ENCODE results near the gene DDX27. TPM values are rescaled to one million over a fixed set of nuclear protein-coding genes. Genes with fewer than 3 reads are reported as not detected.

DDX27 gene, protein sequence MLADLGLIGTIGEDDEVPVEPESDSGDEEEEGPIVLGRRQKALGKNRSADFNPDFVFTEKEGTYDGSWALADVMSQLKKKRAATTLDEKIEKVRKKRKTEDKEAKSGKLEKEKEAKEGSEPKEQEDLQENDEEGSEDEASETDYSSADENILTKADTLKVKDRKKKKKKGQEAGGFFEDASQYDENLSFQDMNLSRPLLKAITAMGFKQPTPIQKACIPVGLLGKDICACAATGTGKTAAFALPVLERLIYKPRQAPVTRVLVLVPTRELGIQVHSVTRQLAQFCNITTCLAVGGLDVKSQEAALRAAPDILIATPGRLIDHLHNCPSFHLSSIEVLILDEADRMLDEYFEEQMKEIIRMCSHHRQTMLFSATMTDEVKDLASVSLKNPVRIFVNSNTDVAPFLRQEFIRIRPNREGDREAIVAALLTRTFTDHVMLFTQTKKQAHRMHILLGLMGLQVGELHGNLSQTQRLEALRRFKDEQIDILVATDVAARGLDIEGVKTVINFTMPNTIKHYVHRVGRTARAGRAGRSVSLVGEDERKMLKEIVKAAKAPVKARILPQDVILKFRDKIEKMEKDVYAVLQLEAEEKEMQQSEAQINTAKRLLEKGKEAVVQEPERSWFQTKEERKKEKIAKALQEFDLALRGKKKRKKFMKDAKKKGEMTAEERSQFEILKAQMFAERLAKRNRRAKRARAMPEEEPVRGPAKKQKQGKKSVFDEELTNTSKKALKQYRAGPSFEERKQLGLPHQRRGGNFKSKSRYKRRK
- 10 to 100 TPM; 21.8 to 22.2 TPM for total RNA-seq
- 10 to 100 TPM; 45.6 to 49.5 (median 47.0) TPM for polyA plus RNA-seq (ENCODE audit: insufficient read length in 6 of 6)
- long read RNA-seq, donor 1, partial matches to known transcripts = 41 of 44 reads
- long read RNA-seq, donor 1, other reads (novel, unspliced or antisense) = 0 of 44 reads
- long read RNA-seq, donor 2, partial matches to known transcripts = 36 of 38 reads
- long read RNA-seq, donor 2, other reads (novel, unspliced or antisense) = 0 of 38 reads
- long read RNA-seq, donor 3, transcript DDX27-207 (21 exons, 2,693 nt) = major isoform, 5 of 14 reads
- long read RNA-seq, donor 3, partial matches to known transcripts = 9 of 14 reads
- long read RNA-seq, donor 3, other reads (novel, unspliced or antisense) = 0 of 14 reads
- long read RNA-seq, donor 4, partial matches to known transcripts = 32 of 36 reads
- long read RNA-seq, donor 4, other reads (novel, unspliced or antisense) = 2 of 36 reads
- long read RNA-seq, donor 5, partial matches to known transcripts = 18 of 22 reads
- long read RNA-seq, donor 5, other reads (novel, unspliced or antisense) = 0 of 22 reads
- long read RNA-seq, donor 6, partial matches to known transcripts = 14 of 16 reads
- long read RNA-seq, donor 6, other reads (novel, unspliced or antisense) = 0 of 16 reads
- long read RNA-seq, donor 7, transcript DDX27-207 (21 exons, 2,693 nt) = major isoform, 5 of 5 reads
- long read RNA-seq, donor 7, partial matches to known transcripts = 0 of 5 reads
- long read RNA-seq, donor 7, other reads (novel, unspliced or antisense) = 0 of 5 reads
- long read RNA-seq, donor 8, partial matches to known transcripts = 11 of 13 reads
- long read RNA-seq, donor 8, other reads (novel, unspliced or antisense) = 0 of 13 reads
- long read RNA-seq, donor 9 = 0 reads
- long read RNA-seq, donor 10, transcript DDX27-207 (21 exons, 2,693 nt) = major isoform, 9 of 38 reads
- long read RNA-seq, donor 10, partial matches to known transcripts = 26 of 38 reads
- long read RNA-seq, donor 10, other reads (novel, unspliced or antisense) = 3 of 38 reads
- long read RNA-seq, donor 11, partial matches to known transcripts = 13 of 13 reads
- long read RNA-seq, donor 11, other reads (novel, unspliced or antisense) = 0 of 13 reads
- long read RNA-seq, donor 12, full-length matches to known transcripts = 5 of 21 reads
- long read RNA-seq, donor 12, partial matches to known transcripts = 16 of 21 reads
- long read RNA-seq, donor 12, other reads (novel, unspliced or antisense) = 0 of 21 reads

DNA sequence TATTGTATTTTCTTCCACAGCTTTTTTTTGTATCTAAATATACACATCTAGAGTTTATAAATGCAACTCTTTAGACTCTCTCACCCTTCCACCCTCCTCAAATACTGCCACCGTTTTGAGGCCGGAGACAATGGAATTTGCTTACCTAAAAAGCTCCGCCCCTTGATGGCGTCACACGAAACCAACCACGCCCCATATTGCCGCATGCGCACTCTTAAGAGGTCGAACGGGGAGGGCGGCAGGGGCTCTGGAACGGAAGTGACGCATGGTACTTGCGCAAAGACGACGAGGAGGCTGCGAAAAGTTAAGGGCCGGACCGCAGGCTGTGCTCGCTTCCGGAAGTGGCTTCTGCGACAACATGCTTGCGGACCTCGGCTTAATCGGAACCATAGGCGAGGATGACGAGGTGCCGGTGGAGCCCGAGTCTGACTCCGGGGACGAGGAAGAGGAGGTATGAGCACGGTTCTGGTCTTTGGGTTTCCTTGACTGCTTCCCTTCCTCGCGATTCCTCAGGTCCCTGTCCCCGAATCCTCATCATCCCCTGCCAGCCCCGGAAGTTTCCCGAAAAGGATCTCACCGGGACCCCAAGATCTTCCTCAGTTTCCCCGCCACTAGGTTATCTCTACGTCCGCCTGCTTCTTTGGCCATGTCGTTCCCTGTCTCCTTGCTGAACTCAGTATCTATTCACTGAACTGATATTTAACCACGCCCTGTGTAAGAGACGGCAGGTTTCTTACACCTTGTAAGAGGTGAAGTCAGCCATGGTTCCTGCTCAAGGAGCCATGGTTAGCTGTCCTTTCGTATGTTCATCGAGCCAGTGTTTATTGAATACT is at the start of gene DDX27:
Gene DDX27, plus strand, starts transcription at position 326 of the 833 bp plus-strand sequence. Its CDS starts 33 bp downstream, at position 359.
- H3K27ac ChIP-seq = peak within 1 kb of the TSS; percentile 81 to 86
- H3K27me3 ChIP-seq = no peaks in the 10 kb centered on the region
- H3K36me3 ChIP-seq = peaks cover 0 to 31% of the 10 kb centered on the region in 2 donors
- H3K4me1 ChIP-seq = peaks cover 8 to 29% of the 10 kb centered on the region in 2 donors
- DNase-seq (peak; percentile 97 to 99 (median 98)), ATAC-seq (peak; percentile 90)
- H3K4me3 ChIP-seq = peak within 1 kb of the TSS; percentile 68 to 87
- H3K9me3 ChIP-seq = no peaks in the 10 kb centered on the region
- TF ChIP-seq, protein P1, sequence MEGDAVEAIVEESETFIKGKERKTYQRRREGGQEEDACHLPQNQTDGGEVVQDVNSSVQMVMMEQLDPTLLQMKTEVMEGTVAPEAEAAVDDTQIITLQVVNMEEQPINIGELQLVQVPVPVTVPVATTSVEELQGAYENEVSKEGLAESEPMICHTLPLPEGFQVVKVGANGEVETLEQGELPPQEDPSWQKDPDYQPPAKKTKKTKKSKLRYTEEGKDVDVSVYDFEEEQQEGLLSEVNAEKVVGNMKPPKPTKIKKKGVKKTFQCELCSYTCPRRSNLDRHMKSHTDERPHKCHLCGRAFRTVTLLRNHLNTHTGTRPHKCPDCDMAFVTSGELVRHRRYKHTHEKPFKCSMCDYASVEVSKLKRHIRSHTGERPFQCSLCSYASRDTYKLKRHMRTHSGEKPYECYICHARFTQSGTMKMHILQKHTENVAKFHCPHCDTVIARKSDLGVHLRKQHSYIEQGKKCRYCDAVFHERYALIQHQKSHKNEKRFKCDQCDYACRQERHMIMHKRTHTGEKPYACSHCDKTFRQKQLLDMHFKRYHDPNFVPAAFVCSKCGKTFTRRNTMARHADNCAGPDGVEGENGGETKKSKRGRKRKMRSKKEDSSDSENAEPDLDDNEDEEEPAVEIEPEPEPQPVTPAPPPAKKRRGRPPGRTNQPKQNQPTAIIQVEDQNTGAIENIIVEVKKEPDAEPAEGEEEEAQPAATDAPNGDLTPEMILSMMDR (IDR thresholded peaks at IDR 0.05) = no peak
- intact Hi-C loops (cut with DNase I) = loop anchor here in 1 of 2 donors (5.0 kb wide), 1 partner anchor 87 kb away; no protein-coding TSS in a partner anchor

DNA sequence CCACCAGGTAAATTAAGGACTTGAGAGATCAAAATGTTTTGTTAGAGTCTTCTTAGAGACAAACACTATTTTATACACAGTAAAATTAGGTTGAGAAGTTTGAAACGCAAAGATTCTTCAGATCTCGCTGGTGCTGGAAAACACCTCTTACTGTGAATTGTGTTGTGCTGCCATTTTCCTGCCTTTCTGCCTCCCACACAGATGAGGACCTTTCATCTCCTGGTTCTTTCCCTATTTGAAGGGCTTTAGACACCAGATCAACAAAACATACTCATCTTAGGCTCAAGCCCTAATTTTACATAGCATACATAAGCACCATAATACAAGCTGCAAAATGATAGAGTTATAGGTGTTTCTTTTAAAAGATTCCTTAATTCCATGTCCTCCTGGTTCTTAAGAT is 49.7 kb upstream of the DDX27 start:
- peaks cover 12 to 22% of the 10 kb centered on the region in 2 donors for H3K4me1 ChIP-seq
- H3K27ac ChIP-seq = no peak overlapping the region
- no peaks in the 10 kb centered on the region for H3K27me3 ChIP-seq
- TF ChIP-seq, protein P1 (IDR thresholded peaks at IDR 0.05) = no peak
- H3K4me3 ChIP-seq = no peak overlapping the region
- intact Hi-C loops (cut with DNase I) = no loop called here
- H3K36me3 ChIP-seq = peaks cover 0 to 28% of the 10 kb centered on the region in 2 donors
- ATAC-seq (no peak), DNase-seq (no peak)
- no peaks in the 10 kb centered on the region for H3K9me3 ChIP-seq

DNA sequence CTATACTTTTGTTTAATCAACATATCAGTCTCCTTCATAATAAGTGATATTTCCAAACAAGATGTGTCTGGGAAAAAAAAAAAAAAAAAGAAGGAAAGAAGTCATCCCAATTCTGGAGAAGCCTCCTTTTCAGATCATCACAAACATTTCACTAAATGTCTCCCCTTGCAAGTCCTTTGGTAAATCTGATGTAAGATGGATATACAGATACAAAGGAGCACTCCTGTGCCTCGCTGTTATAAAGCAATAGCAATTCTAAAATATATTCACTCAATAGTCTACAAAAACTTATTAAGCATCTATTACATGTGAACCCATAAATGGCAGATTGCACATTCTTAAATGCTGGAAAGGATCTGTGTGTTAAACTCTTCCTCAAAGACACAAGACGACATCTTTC is 48.5 kb upstream of the DDX27 start:
- TF ChIP-seq, protein P1 (IDR thresholded peaks at IDR 0.05) = no peak
- H3K36me3 ChIP-seq = peaks cover 0 to 18% of the 10 kb centered on the region in 2 donors
- peaks cover 12 to 22% of the 10 kb centered on the region in 2 donors for H3K4me1 ChIP-seq

More for the DNA sequence above, 48.5 kb upstream of the DDX27 start:
- Histone ChIP-seq H3K27me3 (no peaks in the 10 kb centered on the region), H3K27ac (no peak overlapping the region), H3K9me3 (no peaks in the 10 kb centered on the region), H3K4me3 (no peak overlapping the region)
- DNase-seq (no peak), ATAC-seq (no peak)
- intact Hi-C loops (cut with DNase I) = no loop called here

Data from left lung (tissue), 14 donors.